Lower leg skin (tissue), 4 donors: ENCODE data around the gene PSMA7. TPM values are rescaled to one million over a fixed set of nuclear protein-coding genes. Genes with fewer than 3 reads are reported as not detected.

Experiments
- DNase-seq, 2 donors: peaks; one replicate each; pipeline ENCODE4 v3.0.0-alpha.2; 2019; ENCODE audit warnings: low spot score in 2 of 2
- H3K4me3 ChIP-seq: fragments of 200-600 bp; sonication (generic); 2 replicates; pipeline ENCODE4 v1.5.1; 2017; ENCODE audit warnings: mild to moderate bottlenecking, low read depth; ENCODE audit not compliant: poor library complexity, severe bottlenecking
- POLR2A ChIP-seq, 2 donors: fragments of 450-650 bp; IDR thresholded peaks; one replicate each; pipeline ENCODE4 v1.6.1; 2016 to 2017; ENCODE audit warnings: antibody characterized with exemption in 2 of 2, mild to moderate bottlenecking in 1 of 2, moderate library complexity in 1 of 2
- WGBS, 2 donors: methylation state at CpG; one replicate each; pipeline ENCODE4 v1.1.5; 2018; 5-methylcytosine and 5-hydroxymethylcytosine counted together
- intact Hi-C: fragments of 100-400 bp; cut with DNase I; formaldehyde crosslinking; loops from one replicate; pipeline ENCODE4 v1.15.0; 2023; ENCODE audit warnings: low total_unique reads
- total RNA-seq, 4 donors: library from RNA; depleted of rRNA; stranded (reverse); fragments of >200 nt; gene quantifications; one replicate each; pipeline ENCODE4 v1.1.0, GENCODE V29; 2016
- TF ChIP-seq, protein P1 (sequence below), 3 donors: fragments of 450-650 bp; IDR thresholded peaks; one replicate each; pipeline ENCODE4 v1.5.1; 2016; ENCODE audit warnings: antibody characterized with exemption in 3 of 3, mild to moderate bottlenecking in 3 of 3, moderate library complexity in 2 of 3

PSMA7 gene
- total RNA-seq, 4 donors from 2014 or later = 200 to 240 (median 225) TPM

DNA sequence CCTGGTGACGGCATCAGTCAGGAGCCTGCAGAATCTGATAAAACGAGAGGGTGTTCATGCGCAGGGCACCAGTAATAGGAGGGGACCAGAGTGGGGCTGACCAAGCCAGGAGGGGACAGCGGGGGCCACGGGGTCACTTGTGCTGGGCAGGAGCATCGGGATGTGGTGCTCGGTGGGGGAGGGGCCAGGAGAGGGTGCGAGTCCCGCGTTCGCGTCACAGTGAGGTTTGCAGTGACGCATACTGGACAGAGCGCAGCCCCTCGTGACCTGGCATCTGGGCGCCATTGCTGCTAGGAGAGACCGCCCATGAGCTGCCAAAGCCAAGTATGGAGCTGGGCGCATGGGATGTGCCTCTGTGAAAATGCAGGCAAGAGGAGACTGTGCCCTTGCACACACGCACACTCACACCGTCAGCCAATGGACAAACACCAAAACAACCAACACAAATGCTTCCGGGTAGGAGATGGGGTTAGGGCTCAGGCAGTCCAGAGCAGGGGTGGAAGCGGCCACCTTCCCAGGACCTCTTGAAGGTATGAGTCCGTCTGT is 25.8 kb upstream of the PSMA7 start:
- TF ChIP-seq, protein P1, sequence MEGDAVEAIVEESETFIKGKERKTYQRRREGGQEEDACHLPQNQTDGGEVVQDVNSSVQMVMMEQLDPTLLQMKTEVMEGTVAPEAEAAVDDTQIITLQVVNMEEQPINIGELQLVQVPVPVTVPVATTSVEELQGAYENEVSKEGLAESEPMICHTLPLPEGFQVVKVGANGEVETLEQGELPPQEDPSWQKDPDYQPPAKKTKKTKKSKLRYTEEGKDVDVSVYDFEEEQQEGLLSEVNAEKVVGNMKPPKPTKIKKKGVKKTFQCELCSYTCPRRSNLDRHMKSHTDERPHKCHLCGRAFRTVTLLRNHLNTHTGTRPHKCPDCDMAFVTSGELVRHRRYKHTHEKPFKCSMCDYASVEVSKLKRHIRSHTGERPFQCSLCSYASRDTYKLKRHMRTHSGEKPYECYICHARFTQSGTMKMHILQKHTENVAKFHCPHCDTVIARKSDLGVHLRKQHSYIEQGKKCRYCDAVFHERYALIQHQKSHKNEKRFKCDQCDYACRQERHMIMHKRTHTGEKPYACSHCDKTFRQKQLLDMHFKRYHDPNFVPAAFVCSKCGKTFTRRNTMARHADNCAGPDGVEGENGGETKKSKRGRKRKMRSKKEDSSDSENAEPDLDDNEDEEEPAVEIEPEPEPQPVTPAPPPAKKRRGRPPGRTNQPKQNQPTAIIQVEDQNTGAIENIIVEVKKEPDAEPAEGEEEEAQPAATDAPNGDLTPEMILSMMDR (IDR thresholded peaks at IDR 0.05) = no peak
- TF ChIP-seq POLR2A (IDR thresholded peaks at IDR 0.05) = no peak
- intact Hi-C loops = no loop called here
- H3K4me3 ChIP-seq = no peak overlapping the region
- WGBS, 2 donors = 93 to 95% methylated on average over 21 to 23 of the region's 23 CpGs
- DNase-seq = no peak

DNA sequence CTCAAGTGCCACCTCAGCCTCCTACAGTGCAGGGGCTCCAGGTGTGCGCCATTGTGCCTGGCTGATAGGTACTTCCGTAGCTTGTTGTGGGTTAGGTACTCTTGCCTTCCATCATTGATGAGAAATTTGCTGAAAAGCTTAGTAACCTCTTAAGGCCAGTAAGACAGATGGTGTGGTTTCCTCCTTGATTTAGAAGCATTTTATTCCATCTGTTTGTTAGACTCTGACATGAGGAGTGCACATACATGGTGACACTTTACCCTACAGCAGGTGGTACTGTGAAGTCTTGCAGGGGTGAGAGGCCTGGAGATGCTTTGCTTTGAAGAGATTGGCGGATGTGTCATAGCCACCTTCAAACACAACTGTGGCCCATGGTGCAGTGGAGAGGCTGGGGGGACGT is 24.9 kb upstream of the PSMA7 start:
- 69 to 96% methylated on average over 4 of the region's 4 CpGs for WGBS, 2 donors
- intact Hi-C loops = no loop called here
- TF ChIP-seq, protein P1 (IDR thresholded peaks at IDR 0.05) = no peak
- TF ChIP-seq POLR2A (IDR thresholded peaks at IDR 0.05) = no peak
- H3K4me3 ChIP-seq = no peak overlapping the region
- no peak for DNase-seq

DNA sequence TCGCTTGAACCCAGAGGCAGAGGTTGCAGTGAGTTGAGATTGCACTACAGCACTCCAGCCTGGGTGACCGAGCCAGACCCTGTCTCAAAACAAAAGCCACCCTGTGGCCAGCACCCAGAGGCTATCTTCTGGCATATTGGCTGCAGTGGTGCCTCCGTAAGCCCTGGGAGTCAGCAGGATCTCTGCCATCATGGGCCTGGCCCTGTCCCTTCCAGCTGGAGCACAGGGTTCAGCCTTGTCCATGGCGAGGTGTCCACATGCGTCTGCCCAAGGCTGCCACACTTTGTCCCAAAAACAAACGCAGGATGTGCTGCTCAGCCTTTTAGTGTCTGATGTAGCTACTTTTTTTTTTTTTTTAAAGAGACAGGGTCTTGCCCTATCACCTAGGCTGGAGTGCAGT is 24.3 kb upstream of the PSMA7 start:
- DNase-seq = no peak
- TF ChIP-seq, protein P1 (IDR thresholded peaks at IDR 0.05) = no peak
- TF ChIP-seq POLR2A (IDR thresholded peaks at IDR 0.05) = no peak
- H3K4me3 ChIP-seq = no peak overlapping the region
- 83 to 85% methylated on average over 6 of the region's 6 CpGs for WGBS, 2 donors
- intact Hi-C loops = no loop called here

DNA sequence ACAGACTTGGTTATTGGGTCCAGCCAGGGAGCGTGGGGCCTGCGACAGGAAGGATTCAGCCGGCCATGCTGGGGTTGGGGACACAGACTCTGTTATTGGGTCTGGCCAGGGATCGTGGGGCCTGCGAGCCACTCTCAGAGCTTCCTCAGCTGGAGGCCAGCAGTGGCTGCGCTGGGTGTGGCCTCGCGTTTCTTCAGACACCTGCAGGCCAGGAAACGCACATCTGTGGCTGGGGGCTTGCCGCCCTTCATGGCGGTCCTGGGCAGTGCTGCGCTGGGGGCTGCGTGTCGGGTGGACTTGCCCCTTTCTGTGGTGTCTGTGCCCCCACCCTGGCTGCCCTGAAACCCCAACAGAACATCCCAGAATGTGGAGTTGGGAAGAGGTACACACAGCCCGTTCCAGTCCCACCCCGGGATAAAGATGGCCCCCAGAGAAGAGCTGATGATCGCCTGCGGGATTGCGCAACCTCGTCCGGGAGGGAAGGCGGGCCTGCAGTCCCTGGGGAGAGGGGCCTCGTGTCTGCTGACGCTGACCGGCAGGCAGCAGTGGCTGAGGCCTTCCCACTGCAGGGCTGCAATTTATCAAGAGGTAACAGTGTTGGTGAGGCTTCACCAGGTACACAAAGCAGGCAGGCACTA is 22.7 kb upstream of the PSMA7 start:
- no peak overlapping the region for H3K4me3 ChIP-seq
- DNase-seq = no peak
- TF ChIP-seq POLR2A (IDR thresholded peaks at IDR 0.05) = no peak
- TF ChIP-seq, protein P1 (IDR thresholded peaks at IDR 0.05) = no peak
- intact Hi-C loops = no loop called here
- WGBS, 2 donors = 83 to 88% methylated on average over 20 to 25 of the region's 25 CpGs

DNA sequence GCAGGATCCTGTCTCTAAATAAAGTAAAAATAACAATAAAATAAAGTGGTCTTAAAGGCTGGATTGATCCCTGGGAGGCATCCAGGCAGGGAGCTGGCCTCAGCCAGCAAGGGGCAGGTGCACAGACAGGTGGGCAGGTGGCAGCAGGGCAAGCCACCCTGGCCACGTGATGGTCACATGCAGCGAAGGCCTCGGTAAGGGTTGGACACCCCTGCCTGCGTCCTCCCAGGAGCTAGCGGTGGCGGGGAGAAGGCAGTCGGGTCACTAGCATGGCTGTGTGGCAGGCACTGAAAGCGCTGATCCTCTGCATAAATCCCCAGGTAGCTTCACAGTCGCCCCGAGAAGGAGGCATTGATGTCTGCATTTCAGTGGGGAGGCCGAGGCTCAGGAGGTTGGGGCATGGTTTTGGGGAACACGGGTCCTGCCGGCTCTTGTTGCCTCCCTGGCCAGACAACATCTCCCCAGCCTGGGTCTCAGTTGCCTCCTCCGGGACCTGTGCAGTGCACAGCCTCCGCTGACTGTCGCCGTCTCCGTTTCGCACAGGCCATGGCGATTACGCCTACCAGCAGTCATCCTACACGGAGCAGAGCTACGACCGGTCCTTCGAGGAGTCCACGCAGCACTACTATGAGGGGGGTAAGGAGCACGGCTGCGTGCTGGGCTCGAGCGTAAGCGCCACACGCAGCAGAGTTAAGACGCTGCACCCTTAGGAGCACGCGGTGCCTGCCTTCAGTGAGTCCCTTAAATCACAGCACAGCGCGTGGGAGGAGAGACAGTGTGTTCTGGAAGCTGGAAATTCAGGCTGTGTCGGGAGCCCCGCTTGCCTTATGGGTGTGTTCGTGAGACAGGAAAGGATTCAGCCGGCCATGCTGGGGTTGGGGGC is 21.9 kb upstream of the PSMA7 start:
- intact Hi-C loops = no loop called here
- no peak for DNase-seq
- WGBS, 2 donors = 95 to 97% methylated on average over 41 of the region's 41 CpGs
- TF ChIP-seq, protein P1 (IDR thresholded peaks at IDR 0.05) = no peak
- TF ChIP-seq POLR2A (IDR thresholded peaks at IDR 0.05) = no peak
- H3K4me3 ChIP-seq = no peak overlapping the region
